GM11168 (cell line): Measurements from ENCODE around the gene GPR35.
"Not testable (repeated sequence)": the region's sequence is repeated elsewhere in the genome, so short reads cannot be mapped to it uniquely, and the experiment has no call there.

Experiments used
- in situ Hi-C: fragments of 300-500 bp; cut with MboI; formaldehyde crosslinking; loops from one replicate; pipeline ENCODE4 v1.12.0; 2022; ENCODE audit warnings: low sequenced_read_pairs; ENCODE audit not compliant: unreplicated experiment

The GPR35 gene

DNA sequence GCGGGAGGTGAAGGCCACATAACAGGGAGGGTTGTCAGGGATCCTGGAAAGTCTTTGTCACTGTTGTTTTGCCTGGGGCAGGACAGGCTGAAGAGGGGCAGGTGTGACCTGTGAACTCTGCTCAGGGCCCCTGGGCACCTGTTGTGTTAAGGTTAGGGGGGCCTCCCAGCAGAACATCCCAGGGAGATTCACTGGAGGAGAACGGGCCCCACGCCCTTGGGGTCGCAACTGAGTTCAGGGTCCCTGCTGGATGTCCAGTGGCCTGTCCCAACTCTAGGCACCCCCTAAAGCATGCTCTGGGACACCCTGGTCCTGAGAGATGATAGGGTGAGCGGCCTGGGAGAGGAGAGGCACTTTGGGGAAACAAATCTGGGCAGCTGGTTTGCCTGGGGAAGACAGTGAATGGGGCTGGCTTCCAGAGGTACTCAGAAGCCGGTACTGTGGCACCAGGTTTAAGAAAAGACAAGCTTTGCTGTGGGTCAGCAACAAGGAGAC, 22.9 kb downstream of the GPR35 start:
- in situ Hi-C loops: no loop called here

DNA sequence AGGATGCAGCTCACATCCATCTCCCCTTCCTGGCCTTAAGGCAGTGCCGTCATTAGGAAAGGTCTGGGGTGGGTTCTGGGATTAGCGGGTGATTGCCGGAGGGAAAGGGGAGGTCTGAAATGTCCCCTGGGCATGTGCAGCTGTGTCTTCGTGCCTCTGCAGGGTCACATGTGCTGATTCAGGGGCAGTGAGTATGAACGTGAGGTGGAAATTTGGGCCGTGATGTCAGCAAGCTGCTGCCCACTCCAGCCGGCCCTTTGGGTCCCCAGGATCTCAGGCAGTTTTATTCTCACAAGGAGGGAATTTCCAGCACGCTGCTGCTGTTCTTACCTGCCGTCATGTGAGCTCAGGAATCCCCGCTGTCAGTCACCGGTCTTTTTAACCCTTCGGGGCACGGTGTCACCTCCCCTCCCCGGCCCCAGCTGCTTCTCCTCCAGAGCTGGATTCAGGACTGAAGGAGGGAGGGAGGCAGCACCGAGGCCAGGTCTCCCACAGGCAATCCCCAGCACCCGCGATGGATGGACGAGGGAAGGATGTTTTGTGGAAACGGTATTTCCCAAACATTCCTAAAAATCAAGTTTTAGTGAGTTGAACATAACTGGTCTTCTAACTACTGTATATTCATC, 23.5 kb downstream of the GPR35 start:
- in situ Hi-C loops: no loop called here

DNA sequence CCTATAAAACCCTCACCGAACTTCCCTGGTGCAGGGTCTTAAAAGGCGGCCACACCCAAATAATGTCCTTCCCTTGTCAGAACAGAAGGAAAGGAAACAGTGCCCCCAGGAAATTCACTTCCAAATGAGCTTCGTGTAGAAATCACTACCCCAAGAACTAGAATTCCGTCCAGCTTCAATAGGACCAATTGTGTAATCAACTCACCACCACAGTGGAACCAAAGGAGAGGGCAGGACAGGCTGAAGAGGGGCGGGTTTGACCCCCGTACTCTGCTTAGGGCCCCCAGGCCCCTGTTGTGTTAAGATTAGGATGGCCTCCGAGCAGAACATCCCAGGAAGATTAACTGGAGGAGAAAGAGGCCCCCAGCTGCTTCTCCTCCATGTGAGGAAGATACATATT, 24.1 kb downstream of the GPR35 start:
- in situ Hi-C loops: no loop called here

DNA sequence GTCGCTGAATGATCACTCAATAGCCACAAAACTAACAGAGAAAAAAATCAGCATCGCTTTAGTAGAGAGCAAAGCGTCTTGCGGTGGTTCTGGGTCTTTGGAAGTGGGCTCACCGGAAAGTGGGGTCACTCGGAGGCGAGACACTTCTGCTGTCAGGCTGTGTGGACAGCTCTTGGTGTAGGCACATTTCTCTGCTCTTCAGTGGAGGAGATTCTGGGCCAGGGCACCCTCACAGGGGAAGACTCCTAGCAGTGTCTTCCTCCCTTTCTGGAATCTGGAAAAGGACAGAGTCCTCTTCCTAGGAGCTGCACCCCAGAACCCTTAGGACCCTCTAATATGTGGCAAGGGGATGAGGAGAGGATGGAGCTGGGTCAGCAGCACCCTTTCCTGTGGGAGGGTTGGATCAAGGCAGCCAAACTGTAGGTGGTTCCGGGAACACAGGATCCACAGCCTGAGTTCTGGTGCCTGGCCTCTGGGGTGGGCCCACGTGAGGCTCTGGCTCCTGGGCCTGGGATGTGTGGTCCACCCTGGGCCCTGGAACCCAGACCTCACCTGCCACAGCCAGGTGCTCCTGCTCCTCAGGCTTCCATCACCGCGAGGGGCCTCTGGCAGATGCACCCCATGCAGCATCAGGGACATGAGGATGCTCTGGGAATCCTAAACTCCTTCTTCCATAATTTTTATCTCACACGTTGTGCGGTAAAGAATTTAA, 25.1 kb downstream of the GPR35 start:
- in situ Hi-C loops: no loop called here

DNA sequence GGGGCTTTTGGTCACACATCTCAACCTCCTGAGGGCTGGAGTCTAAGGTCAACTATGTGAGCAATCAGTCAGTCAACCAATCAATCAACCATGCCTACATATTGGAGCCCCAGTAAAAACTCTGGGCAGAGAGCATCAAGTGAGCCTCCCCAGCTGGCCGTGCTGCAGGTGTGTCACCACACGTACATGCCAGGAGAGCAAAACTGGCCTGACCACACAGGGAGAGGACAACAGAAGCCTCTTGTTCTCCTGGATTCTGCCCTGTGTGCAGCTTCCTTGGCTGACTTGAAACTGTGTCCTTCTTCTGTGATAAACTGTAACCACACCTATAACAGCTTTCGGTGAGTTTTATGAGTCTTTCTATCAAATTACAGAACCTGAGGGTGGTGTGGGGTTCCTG, 25.9 kb downstream of the GPR35 start:
- in situ Hi-C loops: no loop called here

DNA sequence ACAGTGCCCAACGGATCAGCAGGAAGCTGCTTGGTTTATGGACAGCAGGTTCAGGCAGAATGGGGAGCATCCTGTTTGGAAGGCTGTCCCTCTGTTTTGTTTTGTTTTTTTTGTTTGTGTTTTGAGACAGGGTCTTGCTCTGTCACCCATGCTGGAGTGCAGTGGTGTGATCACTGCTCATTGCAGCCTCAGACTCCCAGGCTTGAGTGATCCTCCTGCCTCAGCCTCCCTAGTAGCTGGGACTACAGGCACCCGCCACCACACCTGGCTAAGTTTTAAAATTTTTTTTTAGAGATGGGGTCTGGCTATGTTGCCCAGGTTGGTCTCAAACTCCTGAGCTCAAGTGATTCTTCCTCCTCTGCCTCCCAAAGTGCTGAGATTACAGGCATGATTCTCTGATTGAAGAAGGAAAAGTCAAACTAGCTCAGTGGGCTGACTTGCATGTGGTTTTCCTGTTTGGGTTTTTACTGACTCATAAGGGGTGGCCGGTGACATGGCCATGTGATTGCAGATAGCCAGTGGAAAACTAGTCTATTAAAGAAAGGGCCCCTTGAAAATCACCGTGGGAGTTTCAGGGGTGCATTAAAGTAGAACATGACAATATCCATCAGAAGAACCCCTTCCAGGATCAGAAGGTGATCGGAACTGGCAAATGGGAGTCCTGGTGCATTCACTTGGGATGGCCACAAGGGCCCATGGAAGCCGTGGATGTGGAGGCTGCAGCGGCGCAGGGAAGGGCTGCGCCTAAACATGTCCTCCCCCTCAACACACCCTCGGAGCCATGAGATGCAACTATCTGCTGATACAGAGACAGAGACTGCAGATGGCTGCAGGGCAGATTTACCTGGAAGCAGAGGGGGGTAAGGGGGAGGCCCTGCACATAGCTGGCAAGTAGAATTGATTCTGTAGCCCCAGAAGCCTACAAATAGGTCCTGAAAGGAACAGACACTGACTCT, 30.9 kb downstream of the GPR35 start:
- in situ Hi-C loops: no loop called here

DNA sequence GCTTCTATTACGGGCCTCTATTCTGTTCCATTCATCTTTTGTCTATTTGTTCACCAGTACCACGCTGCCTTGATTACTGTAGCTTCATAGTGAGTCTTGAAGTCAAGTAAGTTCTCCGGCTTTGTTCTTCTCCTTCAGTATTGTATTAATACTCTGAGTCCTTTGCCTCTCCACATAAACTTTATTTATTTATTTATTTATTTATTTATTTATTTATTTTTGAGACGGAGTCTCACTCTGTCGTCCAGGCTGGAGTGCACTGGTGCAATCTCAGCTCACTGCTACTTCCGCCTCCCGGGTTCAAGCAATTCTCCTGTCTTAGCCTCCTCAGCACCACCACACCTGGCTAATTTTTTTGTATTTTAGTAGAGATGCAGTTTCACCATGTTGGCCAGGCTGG, 34.6 kb downstream of the GPR35 start:
- in situ Hi-C loops: not testable (repeated sequence)

DNA sequence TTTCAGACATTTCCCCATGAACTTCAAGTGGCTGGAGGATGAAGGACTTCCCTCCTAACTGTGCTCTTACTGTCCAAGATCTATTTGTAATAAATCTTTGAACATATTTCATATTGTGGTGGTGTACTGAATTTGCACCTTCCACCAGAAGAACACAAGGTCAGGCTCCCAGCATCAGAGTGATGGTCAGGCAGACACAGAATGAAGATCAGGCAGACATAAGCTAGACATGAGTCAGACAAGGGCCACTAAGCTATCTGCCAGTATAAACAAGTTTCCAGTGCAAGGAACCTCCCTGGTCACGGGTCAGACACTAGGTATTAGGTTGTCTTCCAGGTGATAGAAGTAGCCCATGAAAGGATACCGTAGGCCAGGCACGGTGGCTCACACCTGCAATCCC, 37.4 kb downstream of the GPR35 start:
- in situ Hi-C loops: no loop called here

DNA sequence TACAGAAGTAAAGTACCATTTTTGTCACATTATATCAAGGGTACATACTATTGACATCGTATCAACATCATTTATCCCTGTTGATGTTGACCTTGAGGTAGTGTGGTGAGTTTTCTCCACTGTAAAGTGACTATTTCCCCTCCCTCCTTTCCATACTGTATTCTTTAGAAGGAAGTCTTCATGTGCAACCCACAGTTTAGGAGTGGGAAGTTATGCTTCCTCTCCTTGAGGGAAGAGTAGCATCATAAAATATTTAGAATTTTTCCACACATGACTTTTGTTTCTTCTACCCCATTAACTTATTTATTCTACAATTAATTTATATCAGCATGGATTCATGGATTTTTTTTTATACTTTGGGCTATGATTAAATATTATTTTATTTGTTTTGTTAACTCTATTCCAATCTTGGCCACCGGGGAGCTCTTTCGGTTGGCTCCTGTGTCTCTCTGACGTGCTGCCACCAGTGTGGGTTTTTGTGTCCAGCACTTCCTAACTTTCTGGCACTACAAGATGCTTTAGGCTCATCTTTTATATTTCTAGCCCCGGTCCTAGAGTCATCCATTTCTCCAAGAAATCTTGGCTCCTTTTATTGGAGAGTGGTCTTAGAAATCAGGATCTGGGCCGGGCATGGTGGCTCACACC, 38.4 kb downstream of the GPR35 start:
- in situ Hi-C loops: no loop called here

DNA sequence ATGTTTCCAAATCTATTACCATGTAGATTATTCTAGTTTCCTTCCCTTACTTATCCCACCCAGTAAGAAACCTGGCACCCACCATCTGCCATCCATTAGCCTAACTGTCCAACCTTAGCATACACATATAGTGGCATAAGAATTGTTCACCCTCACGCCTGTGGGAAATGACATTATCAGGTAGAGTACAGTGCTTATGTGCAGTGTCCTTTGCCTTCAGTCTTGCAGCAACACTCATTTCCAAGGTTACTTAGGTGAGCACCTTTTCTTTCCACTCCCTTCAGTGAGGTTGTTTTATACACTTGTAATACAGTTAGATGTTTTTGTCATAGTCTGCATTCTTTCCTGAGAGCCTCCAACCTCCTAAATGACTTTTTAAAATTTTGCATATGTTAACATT, 39.3 kb downstream of the GPR35 start:
- in situ Hi-C loops: no loop called here

DNA sequence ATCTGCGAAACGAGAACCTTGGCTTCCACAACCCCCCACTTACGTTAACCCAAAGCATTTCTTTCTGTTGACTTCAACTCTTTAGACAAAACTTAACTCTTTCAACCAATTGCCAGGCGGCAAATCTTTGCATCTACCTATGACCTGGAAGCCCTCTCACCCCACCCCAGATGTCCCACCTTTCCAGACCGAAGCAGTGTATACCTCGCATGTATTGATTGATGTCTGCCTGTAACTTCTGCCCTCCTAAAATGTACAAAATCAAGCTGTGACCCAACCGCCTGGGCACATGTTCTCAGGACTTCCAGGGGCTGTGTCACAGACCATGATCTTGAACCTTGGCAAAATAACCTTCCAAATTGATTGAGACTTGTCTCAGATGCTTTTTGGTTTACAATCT, 45.1 kb downstream of the GPR35 start:
- in situ Hi-C loops: no loop called here

DNA sequence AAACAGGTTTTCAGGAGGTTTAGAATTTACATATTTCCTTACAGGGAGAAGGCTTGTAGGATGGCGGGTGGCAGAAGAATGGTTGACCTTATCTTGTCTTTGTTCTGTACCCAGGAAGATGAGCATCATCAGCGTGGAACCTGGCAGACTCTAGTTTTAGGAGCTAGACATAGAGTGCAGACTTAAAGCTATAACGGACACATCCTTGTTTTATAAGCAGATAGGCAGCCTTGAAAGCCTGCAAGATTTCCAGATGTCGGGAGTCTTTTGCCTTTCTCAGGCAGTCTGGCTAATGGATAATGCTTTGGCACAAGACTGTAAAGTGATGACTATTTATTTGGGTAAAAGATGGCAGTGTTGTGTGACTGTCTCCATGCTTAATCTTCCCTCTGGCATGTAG, 45.7 kb downstream of the GPR35 start:
- in situ Hi-C loops: no loop called here

DNA sequence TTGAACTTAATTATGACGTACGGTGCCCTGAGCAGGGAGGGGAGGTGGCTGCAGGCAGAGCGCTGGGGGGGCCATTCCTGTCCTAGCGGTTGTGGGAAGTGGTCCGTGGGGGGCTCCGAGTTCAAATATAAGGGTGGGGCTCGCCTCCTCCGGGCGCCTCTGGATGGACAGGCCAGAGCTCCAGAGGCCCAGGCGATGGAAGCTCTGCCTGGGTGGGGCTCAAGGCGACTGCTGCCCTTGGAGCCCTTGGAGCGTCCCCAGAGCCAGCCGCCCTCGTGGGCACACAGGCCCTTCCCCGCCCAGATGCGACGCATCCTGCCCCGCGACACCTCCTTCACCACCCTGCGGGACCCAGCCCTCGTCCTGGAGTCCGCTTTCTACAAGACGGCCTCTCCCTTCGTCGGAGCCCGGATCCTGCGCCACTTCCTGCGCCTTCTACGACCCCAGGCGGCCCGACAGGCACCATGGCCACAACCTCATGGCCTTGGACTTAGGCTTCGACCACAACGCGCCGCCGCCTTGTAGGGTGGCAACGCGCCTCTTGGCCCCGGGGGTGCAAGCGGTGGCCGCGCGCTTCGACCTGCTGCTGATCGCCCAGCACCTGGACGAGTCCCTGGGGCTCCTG, 46.9 kb downstream of the GPR35 start:
- in situ Hi-C loops: no loop called here

DNA sequence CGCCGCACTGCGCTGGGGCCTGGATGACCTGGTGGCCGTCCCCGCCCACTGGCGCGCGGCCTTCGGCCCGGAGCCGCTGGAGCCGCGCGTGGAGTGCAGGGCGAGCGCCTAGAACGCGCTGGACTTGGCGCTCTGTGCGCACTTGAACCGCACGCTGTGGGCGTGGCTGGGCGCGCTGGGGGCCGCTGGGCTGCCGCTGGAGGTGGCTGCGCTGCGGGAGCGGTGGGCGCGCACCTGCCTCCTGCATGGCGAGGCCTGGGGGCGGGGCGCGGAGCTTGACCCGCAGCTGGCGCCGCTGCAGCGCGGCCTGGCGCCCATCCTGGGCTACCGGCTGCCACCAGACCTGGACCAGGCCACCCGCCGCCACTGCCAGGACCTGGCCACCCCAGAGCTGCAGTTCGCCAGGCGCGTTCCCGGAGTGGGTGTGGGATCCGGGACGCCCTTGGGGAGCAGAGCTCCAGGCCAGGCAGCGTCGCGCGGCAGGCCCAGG, 47.5 kb downstream of the GPR35 start:
- in situ Hi-C loops: no loop called here

DNA sequence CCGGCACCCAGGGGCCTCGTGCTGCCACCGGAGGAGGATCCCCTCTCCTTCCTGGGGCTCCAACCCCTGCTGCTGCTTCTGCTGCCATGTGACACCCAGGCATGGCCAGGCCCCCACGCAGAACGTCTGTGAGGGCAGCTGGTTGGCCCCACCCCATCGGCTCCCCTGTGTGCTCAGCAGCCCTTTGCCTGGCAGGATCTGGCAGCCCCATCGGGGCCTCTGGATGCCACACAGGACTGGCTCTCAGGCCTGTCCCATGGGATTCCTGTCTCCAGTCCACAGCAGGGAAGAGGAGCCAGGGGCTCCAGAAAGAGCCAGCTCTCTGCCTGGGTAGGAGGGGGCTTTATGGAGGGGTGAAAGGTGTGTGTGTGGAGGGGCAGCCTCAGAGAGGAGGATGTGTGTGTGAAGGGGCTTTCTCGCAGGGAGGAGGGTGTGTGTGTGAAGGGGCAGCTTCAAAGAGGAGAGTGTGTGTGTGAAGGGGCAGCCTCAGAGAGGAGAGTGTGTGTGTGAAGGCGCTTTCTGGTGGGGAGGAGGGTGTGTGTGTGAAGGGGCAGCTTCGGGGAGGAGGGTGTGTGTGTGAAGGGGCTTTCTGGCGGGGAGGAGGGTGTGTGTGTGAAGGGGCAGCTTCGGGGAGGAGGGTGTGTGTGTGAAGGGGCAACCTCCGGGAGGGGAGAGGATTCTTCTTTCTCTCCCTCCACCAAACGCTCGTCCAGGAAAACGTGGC, 49.3 kb downstream of the GPR35 start:
- in situ Hi-C loops: not testable (repeated sequence)

DNA sequence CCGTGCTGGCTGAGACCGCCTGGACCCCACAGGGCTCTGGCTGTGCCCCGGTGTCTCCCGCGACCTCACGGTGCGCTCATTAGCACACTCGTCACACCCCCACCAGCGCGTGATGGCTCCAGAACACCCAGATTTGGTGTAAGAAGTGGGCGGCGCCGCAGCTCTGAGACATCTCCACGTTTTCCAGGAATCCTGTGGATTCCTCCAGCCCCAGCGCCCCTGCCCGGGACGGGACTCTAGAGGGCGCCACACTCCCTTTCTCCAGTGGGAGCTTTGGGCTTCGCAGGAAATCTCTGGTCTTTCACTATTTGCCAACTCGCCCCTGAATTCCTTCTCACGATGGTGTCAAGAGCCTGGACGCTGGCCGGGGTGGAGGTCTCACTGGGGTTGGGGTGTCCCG, 50.1 kb downstream of the GPR35 start:
- in situ Hi-C loops: not testable (repeated sequence)

DNA sequence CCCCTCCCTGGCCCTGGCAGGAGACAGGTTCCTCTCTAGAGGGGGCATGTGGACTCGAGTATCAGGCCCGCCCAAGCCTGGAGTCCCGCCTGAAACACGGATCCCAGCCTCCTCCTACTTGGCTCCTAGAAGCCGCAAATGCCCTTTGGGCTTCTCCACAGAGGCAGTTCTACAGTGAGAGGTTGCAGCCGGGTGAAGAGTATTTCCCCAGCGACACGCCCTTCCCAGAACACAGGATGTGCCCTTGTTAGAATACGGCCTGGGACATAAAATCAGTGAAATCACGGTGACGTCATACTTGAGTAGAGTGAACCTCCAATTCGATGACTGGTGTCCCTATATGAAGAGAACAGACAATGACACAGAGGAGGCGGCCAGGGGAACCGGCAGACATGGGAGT, 52.8 kb downstream of the GPR35 start:
- in situ Hi-C loops: not testable (repeated sequence)

DNA sequence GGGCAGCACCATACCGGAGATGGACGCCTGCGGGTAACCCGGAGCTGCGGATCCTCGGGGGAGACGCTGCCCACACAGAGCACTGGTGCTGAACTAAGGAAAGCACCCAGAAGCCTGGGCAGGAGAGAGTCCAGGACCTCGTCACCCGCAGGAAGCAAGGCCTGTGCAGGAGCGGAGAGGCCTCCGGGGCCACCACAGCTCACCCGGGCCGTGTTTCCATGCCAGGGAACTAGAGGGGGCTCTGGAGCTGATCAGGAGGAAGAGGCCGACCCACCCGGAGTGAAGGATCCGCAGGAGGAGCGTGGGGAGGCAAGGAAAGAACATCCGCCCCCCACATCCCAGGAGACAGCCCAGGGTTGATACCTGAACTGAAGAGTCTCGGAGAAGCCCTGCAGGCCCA, 53.6 kb downstream of the GPR35 start:
- in situ Hi-C loops: not testable (repeated sequence)

DNA sequence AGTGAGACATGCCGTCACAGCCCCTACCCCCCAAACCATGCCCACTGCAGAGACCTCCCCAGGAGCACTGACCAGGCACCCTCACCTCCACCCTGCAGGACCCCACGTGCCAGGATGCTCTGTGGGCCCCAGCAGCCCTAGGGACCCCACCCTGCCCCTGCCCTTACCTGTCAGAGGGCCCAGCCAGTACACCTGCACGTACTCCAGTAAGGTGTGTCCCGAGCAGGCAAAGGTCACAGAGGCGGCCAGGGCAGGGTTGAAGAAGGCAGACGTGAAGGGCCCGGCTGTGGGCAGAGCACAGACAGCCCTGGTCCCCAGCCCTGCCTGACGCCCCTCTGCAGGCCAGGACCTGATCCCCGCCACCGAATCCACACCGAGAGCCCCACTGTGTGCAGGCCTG, 54.9 kb downstream of the GPR35 start:
- in situ Hi-C loops: not testable (repeated sequence)
